ENCODE measurements around the gene TMEM63A.
"Not testable (repeated sequence)": the region's sequence is repeated elsewhere in the genome, so short reads cannot be mapped to it uniquely, and the experiment has no call there.

DNA sequence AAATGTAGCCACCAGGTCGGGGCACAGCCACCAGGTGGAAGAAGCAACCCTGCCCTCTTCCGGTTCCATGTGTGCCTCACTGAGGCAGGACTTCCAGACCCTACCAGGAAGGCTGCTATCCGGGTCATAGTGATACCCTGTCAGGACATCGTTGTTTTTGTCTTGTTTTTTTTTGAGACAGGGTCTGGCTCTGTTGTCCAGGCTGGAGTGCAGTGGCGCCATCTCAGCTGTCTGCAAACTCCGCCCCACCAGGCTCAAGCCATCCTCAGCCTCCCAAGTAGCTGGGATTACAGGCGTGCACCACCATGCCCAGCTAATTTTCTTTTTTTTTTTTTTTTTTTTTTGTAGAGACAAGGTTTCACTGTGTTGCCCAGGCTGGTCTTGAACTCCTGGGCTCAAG is 67.1 kb downstream of the TMEM63A start:
- TF ChIP-seq, protein P1, sequence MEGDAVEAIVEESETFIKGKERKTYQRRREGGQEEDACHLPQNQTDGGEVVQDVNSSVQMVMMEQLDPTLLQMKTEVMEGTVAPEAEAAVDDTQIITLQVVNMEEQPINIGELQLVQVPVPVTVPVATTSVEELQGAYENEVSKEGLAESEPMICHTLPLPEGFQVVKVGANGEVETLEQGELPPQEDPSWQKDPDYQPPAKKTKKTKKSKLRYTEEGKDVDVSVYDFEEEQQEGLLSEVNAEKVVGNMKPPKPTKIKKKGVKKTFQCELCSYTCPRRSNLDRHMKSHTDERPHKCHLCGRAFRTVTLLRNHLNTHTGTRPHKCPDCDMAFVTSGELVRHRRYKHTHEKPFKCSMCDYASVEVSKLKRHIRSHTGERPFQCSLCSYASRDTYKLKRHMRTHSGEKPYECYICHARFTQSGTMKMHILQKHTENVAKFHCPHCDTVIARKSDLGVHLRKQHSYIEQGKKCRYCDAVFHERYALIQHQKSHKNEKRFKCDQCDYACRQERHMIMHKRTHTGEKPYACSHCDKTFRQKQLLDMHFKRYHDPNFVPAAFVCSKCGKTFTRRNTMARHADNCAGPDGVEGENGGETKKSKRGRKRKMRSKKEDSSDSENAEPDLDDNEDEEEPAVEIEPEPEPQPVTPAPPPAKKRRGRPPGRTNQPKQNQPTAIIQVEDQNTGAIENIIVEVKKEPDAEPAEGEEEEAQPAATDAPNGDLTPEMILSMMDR (conservative IDR thresholded peaks at IDR 0.05; ENCODE audit: low read depth, low read length), result not testable (repeated sequence)
- not testable (repeated sequence) for TF ChIP-seq EZH2 (IDR thresholded peaks at IDR 0.05; ENCODE audit: low read length, unreplicated experiment)
